CD8-positive, alpha-beta memory T cell (primary cell): Measurements from ENCODE around the gene PPP1R12B. TPM values are rescaled to one million over a fixed set of nuclear protein-coding genes. Genes with fewer than 3 reads are reported as not detected.

Experiments used
- CTCF ChIA-PET: fragments of 350-600 bp; sonication (Branson Sonifier 250); formaldehyde crosslinking; loops from one replicate; lab custom pipeline; 2021; ENCODE audit warnings: antibody characterized with exemption; lab: Charles Lee
- POLR2A ChIA-PET: fragments of 350-600 bp; sonication (Branson Sonifier 250); formaldehyde crosslinking; loops from one replicate; lab custom pipeline; 2021; ENCODE audit warnings: antibody characterized with exemption; lab: Charles Lee
- DNase-seq, 5 donors: peaks; one replicate each; pipeline versions ENCODE4 v3.0.0 to v3.0.0-alpha.2; 2020 to 2022; ENCODE audit warnings: mixed read lengths in 1 of 5
- H3K27ac ChIP-seq: one replicate; pipeline ENCODE4 v1.7.0; 2013; ENCODE audit warnings: low read depth, mild to moderate bottlenecking, low read length, moderate library complexity
- H3K27me3 ChIP-seq: 2 replicates; pipeline ENCODE4 v1.7.0; 2013; ENCODE audit warnings: low read length, mild to moderate bottlenecking; ENCODE audit not compliant: insufficient read depth, poor library complexity, severe bottlenecking
- H3K36me3 ChIP-seq: 2 replicates; pipeline ENCODE4 v1.7.0; 2013; ENCODE audit warnings: mild to moderate bottlenecking, low read length, moderate library complexity; ENCODE audit not compliant: insufficient read depth
- H3K4me1 ChIP-seq: 2 replicates; pipeline ENCODE4 v1.7.0; 2013; ENCODE audit warnings: mild to moderate bottlenecking, low read length, moderate library complexity; ENCODE audit not compliant: insufficient read depth
- H3K4me3 ChIP-seq: 2 replicates; pipeline ENCODE4 v1.7.0; 2013; ENCODE audit warnings: mild to moderate bottlenecking, low read length
- H3K9me3 ChIP-seq: 2 replicates; pipeline ENCODE4 v1.7.0; 2013; ENCODE audit warnings: mild to moderate bottlenecking, low read length
- H3K27ac Mint-ChIP-seq, 8 donors: one replicate each; pipeline ENCODE4 v1.8.0; 2020 to 2021; ENCODE audit warnings: mixed read lengths in 8 of 8, mild to moderate bottlenecking in 6 of 8, inconsistent platforms in 3 of 8, moderate library complexity in 3 of 8
- H3K27me3 Mint-ChIP-seq, 2 donors: one replicate each; pipeline ENCODE4 v1.8.0; 2020 to 2021; ENCODE audit warnings: mixed read lengths in 2 of 2, mild to moderate bottlenecking in 1 of 2, moderate library complexity in 1 of 2
- H3K36me3 Mint-ChIP-seq, 3 donors: one replicate each; pipeline ENCODE4 v1.8.0; 2020 to 2021; ENCODE audit warnings: mixed read lengths in 3 of 3, inconsistent platforms in 1 of 3, mild to moderate bottlenecking in 1 of 3
- H3K4me1 Mint-ChIP-seq, 3 donors: one replicate each; pipeline ENCODE4 v1.8.0; 2020 to 2021; ENCODE audit warnings: mixed read lengths in 3 of 3, inconsistent platforms in 1 of 3, mild to moderate bottlenecking in 1 of 3
- H3K4me3 Mint-ChIP-seq, 7 donors: one replicate each; pipeline ENCODE4 v1.8.0; 2020 to 2021; ENCODE audit warnings: mixed read lengths in 7 of 7, mild to moderate bottlenecking in 6 of 7, moderate library complexity in 4 of 7, inconsistent platforms in 2 of 7
- H3K9me3 Mint-ChIP-seq, 5 donors: one replicate each; pipeline ENCODE4 v1.8.0; 2020 to 2022; ENCODE audit warnings: mixed read lengths in 5 of 5, mild to moderate bottlenecking in 3 of 5, moderate library complexity in 2 of 5, inconsistent platforms in 1 of 5
- polyA plus RNA-seq: library from polyadenylated mRNA; unstranded; fragments of 300-500 nt; fragmentation: Illumina TruSeq; gene quantifications from one replicate; pipeline ENCODE4 v1.2.3, GENCODE V29; 2021
- total RNA-seq, 2 experiments: library from RNA; stranded (reverse); gene quantifications; one replicate each; pipeline ENCODE4 v1.2.3, GENCODE V29; 2021

The PPP1R12B gene
- total RNA-seq = 10 to 100 TPM; 11.9 to 13.1 TPM
- polyA plus RNA-seq = 11.7 TPM

GRCh38 chr1:202348509-202349205 is at the start of gene PPP1R12B:
TSS of gene PPP1R12B (plus strand) at chr1:202348699. CDS start at chr1:202348852, 153 bp downstream.
- ChIA-PET CTCF (interaction anchor here (1.0 kb wide), 1 partner anchor 11 kb away, joined by 3 read pairs; no protein-coding TSS in a partner anchor), POLR2A (interaction anchor here (0.6 kb wide), 1 partner anchor 513 kb away, joined by 6 read pairs; no protein-coding TSS in a partner anchor)
- no peaks in the 10 kb centered on the region for H3K27me3 ChIP-seq
- H3K4me3 Mint-ChIP-seq = peak within 1 kb of the TSS; percentile 89 to 100 (median 93)
- H3K9me3 Mint-ChIP-seq = no peaks in the 10 kb centered on the region
- H3K27ac ChIP-seq = peak within 1 kb of the TSS; percentile 83
- no peaks in the 10 kb centered on the region for H3K36me3 ChIP-seq
- peak within 1 kb of the TSS; percentile 83 to 97 (median 92) for H3K27ac Mint-ChIP-seq
- H3K4me1 ChIP-seq = peaks cover 15% of the 10 kb centered on the region
- H3K27me3 Mint-ChIP-seq = no peaks in the 10 kb centered on the region
- H3K36me3 Mint-ChIP-seq = peaks cover 0 to 7% (median 0%) of the 10 kb centered on the region in 3 donors
- H3K4me3 ChIP-seq = peak within 1 kb of the TSS; percentile 87
- DNase-seq = peak; percentile 93 to 98 (median 94)
- no peaks in the 10 kb centered on the region for H3K9me3 ChIP-seq
- H3K4me1 Mint-ChIP-seq = peaks cover 24 to 37% (median 36%) of the 10 kb centered on the region in 3 donors

GRCh38 chr1:202302166-202302565 is 46.3 kb upstream of the PPP1R12B start:
- Mint-ChIP-seq H3K4me1 (peaks cover 0 to 4% (median 0%) of the 10 kb centered on the region in 3 donors), H3K36me3 (peaks cover 0 to 10% (median 2%) of the 10 kb centered on the region in 3 donors), H3K27me3 (peaks cover 0 to 5% of the 10 kb centered on the region in 2 donors), H3K27ac (peak overlapping the region in 1 of 8 donors; percentile 50), H3K4me3 (no peak overlapping the region), H3K9me3 (no peaks in the 10 kb centered on the region)
- POLR2A ChIA-PET = no interaction called here
- Histone ChIP-seq H3K9me3 (no peaks in the 10 kb centered on the region), H3K27me3 (no peaks in the 10 kb centered on the region), H3K27ac (no peak overlapping the region), H3K4me3 (no peak overlapping the region), H3K4me1 (no peaks in the 10 kb centered on the region), H3K36me3 (no peaks in the 10 kb centered on the region)
- CTCF ChIA-PET = interaction anchor here (1.5 kb wide), 1 partner anchor 28 kb away, joined by 3 read pairs; no protein-coding TSS in a partner anchor
- DNase-seq = no peak

- POLR2A ChIA-PET = no interaction called here
- Mint-ChIP-seq H3K9me3 (no peaks in the 10 kb centered on the region), H3K27me3 (peaks cover 0 to 5% of the 10 kb centered on the region in 2 donors), H3K4me1 (no peaks in the 10 kb centered on the region), H3K36me3 (peaks cover 0 to 9% (median 0%) of the 10 kb centered on the region in 3 donors), H3K4me3 (no peak overlapping the region), H3K27ac (peak overlapping the region in 1 of 8 donors; percentile 35)
- Histone ChIP-seq H3K4me3 (no peak overlapping the region), H3K9me3 (no peaks in the 10 kb centered on the region), H3K27me3 (no peaks in the 10 kb centered on the region), H3K4me1 (no peaks in the 10 kb centered on the region), H3K36me3 (no peaks in the 10 kb centered on the region), H3K27ac (no peak overlapping the region)
- no peak for DNase-seq
- CTCF ChIA-PET = interaction anchor here (0.9 to 2.4 kb wide), 4 partner anchors 12 to 115 kb away, joined by 3 to 7 read pairs (median 5); no protein-coding TSS in a partner anchor
Measured at GRCh38 chr1:202304375-202304774, 44.1 kb upstream of the PPP1R12B start.

- Histone ChIP-seq H3K36me3 (no peaks in the 10 kb centered on the region), H3K27ac (no peak overlapping the region), H3K4me3 (no peak overlapping the region), H3K27me3 (no peaks in the 10 kb centered on the region), H3K4me1 (no peaks in the 10 kb centered on the region), H3K9me3 (no peaks in the 10 kb centered on the region)
- Mint-ChIP-seq H3K4me3 (no peak overlapping the region), H3K36me3 (peaks cover 0 to 9% (median 0%) of the 10 kb centered on the region in 3 donors), H3K27ac (no peak overlapping the region), H3K4me1 (no peaks in the 10 kb centered on the region), H3K27me3 (peaks cover 0 to 7% of the 10 kb centered on the region in 2 donors), H3K9me3 (no peaks in the 10 kb centered on the region)
- ChIA-PET CTCF (interaction anchor here (1.0 to 2.4 kb wide), 3 partner anchors 11 to 116 kb away, joined by 3 to 7 read pairs (median 7); no protein-coding TSS in a partner anchor), POLR2A (interaction anchor here (0.6 kb wide), 1 partner anchor 37 kb away, joined by 6 read pairs; no protein-coding TSS in a partner anchor)
- no peak for DNase-seq
Measured at GRCh38 chr1:202305168-202305567, 43.3 kb upstream of the PPP1R12B start.

GRCh38 chr1:202306535-202307345 is 41.8 kb upstream of the PPP1R12B start:
- Histone ChIP-seq H3K27me3 (no peaks in the 10 kb centered on the region), H3K36me3 (no peaks in the 10 kb centered on the region), H3K4me1 (no peaks in the 10 kb centered on the region), H3K4me3 (no peak overlapping the region), H3K9me3 (no peaks in the 10 kb centered on the region), H3K27ac (no peak overlapping the region)
- no peak for DNase-seq
- H3K4me3 Mint-ChIP-seq = no peak overlapping the region
- H3K4me1 Mint-ChIP-seq = peaks cover 0 to 3% (median 0%) of the 10 kb centered on the region in 3 donors
- H3K27me3 Mint-ChIP-seq = peaks cover 0 to 4% of the 10 kb centered on the region in 2 donors
- ChIA-PET CTCF (interaction anchor here (1.6 to 3.1 kb wide), 3 partner anchors 9 to 114 kb away, joined by 6 to 14 read pairs (median 6); partner anchors contain the start of gene LGR6), POLR2A (no interaction called here)
- no peaks in the 10 kb centered on the region for H3K9me3 Mint-ChIP-seq
- peaks cover 0 to 9% (median 0%) of the 10 kb centered on the region in 3 donors for H3K36me3 Mint-ChIP-seq
- H3K27ac Mint-ChIP-seq = peak overlapping the region in 1 of 8 donors; percentile 14

- no peaks in the 10 kb centered on the region for H3K9me3 Mint-ChIP-seq
- CTCF ChIA-PET = no interaction called here
Measured at GRCh38 chr1:202310071-202310725, 38.3 kb upstream of the PPP1R12B start.

GRCh38 chr1:202310746-202311145 is 37.8 kb upstream of the PPP1R12B start:
- POLR2A ChIA-PET = no interaction called here
- no peaks in the 10 kb centered on the region for H3K4me1 ChIP-seq
- peaks cover 0 to 6% (median 4%) of the 10 kb centered on the region in 3 donors for H3K36me3 Mint-ChIP-seq

More at GRCh38 chr1:202310071-202310725, 38.3 kb upstream of the PPP1R12B start:
- Mint-ChIP-seq H3K4me1 (peaks cover 0 to 7% (median 2%) of the 10 kb centered on the region in 3 donors), H3K27me3 (peaks cover 0 to 6% of the 10 kb centered on the region in 2 donors), H3K36me3 (peaks cover 0 to 4% (median 4%) of the 10 kb centered on the region in 3 donors), H3K4me3 (no peak overlapping the region), H3K27ac (peak overlapping the region in 4 of 8 donors; percentile 15 to 63 (median 38))
- no peaks in the 10 kb centered on the region for H3K36me3 ChIP-seq
- H3K4me1 ChIP-seq = no peaks in the 10 kb centered on the region
- no peak overlapping the region for H3K4me3 ChIP-seq
- no peak for DNase-seq
- H3K27me3 ChIP-seq = no peaks in the 10 kb centered on the region
- no peak overlapping the region for H3K27ac ChIP-seq
- no peaks in the 10 kb centered on the region for H3K9me3 ChIP-seq
- POLR2A ChIA-PET = no interaction called here

More at GRCh38 chr1:202310746-202311145, 37.8 kb upstream of the PPP1R12B start:
- no peak overlapping the region for H3K4me3 ChIP-seq
- H3K9me3 ChIP-seq = no peaks in the 10 kb centered on the region
- H3K9me3 Mint-ChIP-seq = no peaks in the 10 kb centered on the region
- H3K27ac Mint-ChIP-seq = peak overlapping the region in 2 of 8 donors; percentile 15 to 34
- H3K4me1 Mint-ChIP-seq = peaks cover 0 to 7% (median 2%) of the 10 kb centered on the region in 3 donors
- no peak overlapping the region for H3K4me3 Mint-ChIP-seq
- H3K36me3 ChIP-seq = no peaks in the 10 kb centered on the region
- H3K27me3 Mint-ChIP-seq = peaks cover 3 to 6% of the 10 kb centered on the region in 2 donors
- DNase-seq = no peak
- H3K27ac ChIP-seq = no peak overlapping the region
- CTCF ChIA-PET = no interaction called here
- no peaks in the 10 kb centered on the region for H3K27me3 ChIP-seq
